Kidney tubule cell (primary cell): ENCODE data around the gene ZNF701.
A peak's percentile ranks its signal among the peaks of the same experiment; 100 is the strongest.
"Not testable (repeated sequence)": the region's sequence is repeated elsewhere in the genome, so short reads cannot be mapped to it uniquely, and the experiment has no call there.

ENCODE experiments used
- DNase-seq: peaks from one replicate; pipeline ENCODE4 v3.0.0-alpha.2; 2018; ENCODE audit warnings: low spot score

The ZNF701 gene

GRCh38 chr19:52566588-52566987 is 3.5 kb upstream of the ZNF701 start:
- peak; percentile 55 for DNase-seq

- DNase-seq: no peak
Observed at GRCh38 chr19:52567921-52568320, 2.2 kb upstream of the ZNF701 start.

- DNase-seq: peak; percentile 70
Observed at GRCh38 chr19:52569638-52569999, 468 bp upstream of the ZNF701 start.

GRCh38 chr19:52584736-52585440 is 14.8 kb downstream of the ZNF701 start:
- DNase-seq: no peak

GRCh38 chr19:52585604-52586003 is 15.5 kb downstream of the ZNF701 start:
- DNase-seq: no peak

GRCh38 chr19:52590728-52591127 is 20.6 kb downstream of the ZNF701 start:
- no peak for DNase-seq

GRCh38 chr19:52592301-52592700 is 22.2 kb downstream of the ZNF701 start:
- DNase-seq: no peak

- not testable (repeated sequence) for DNase-seq
Observed at GRCh38 chr19:52593441-52593840, 23.4 kb downstream of the ZNF701 start.

GRCh38 chr19:52599241-52599640 is 29.2 kb downstream of the ZNF701 start:
- DNase-seq: no peak

GRCh38 chr19:52600639-52601024 is 30.5 kb downstream of the ZNF701 start:
- DNase-seq: no peak

GRCh38 chr19:52601025-52601973 is 31.2 kb downstream of the ZNF701 start:
- peak; percentile 92 for DNase-seq

GRCh38 chr19:52601974-52602366 is 31.9 kb downstream of the ZNF701 start:
- DNase-seq: peak; percentile 25

GRCh38 chr19:52602941-52603340 is 32.9 kb downstream of the ZNF701 start:
- peak; percentile 66 for DNase-seq

GRCh38 chr19:52603558-52604207 is 33.6 kb downstream of the ZNF701 start:
- DNase-seq: no peak

- DNase-seq: no peak
Observed at GRCh38 chr19:52613299-52613906, 43.3 kb downstream of the ZNF701 start.

GRCh38 chr19:52621376-52621775 is 51.3 kb downstream of the ZNF701 start:
- DNase-seq: peak; percentile 50

- DNase-seq: no peak
Observed at GRCh38 chr19:52622261-52622660, 52.2 kb downstream of the ZNF701 start.

GRCh38 chr19:52626915-52627314 is 56.8 kb downstream of the ZNF701 start:
- peak; percentile 47 for DNase-seq

GRCh38 chr19:52627441-52627840 is 57.4 kb downstream of the ZNF701 start:
- peak; percentile 76 for DNase-seq

- peak; percentile 82 for DNase-seq
Observed at GRCh38 chr19:52635786-52636570, 65.9 kb downstream of the ZNF701 start.
